H9 (cell line): Measurements from ENCODE around the gene ISOC1. TPM values are rescaled to one million over a fixed set of nuclear protein-coding genes. Genes with fewer than 3 reads are reported as not detected.

Source experiments
- DNase-seq: peaks from one replicate; pipeline ENCODE4 v3.0.0-alpha.2; 2017
- H2AFZ ChIP-seq: one replicate; pipeline ENCODE4 v1.6.1; 2013; ENCODE audit warnings: mild to moderate bottlenecking, low read length, control low read depth, moderate library complexity
- H2AK5ac ChIP-seq: 2 replicates; pipeline ENCODE4 v1.6.1; 2013; ENCODE audit warnings: low read length, control low read depth, mixed read lengths; ENCODE audit not compliant: insufficient read length
- H2BK120ac ChIP-seq: one replicate; pipeline ENCODE4 v1.6.1; 2013; ENCODE audit warnings: low read depth, mild to moderate bottlenecking, low read length, control low read depth, inconsistent platforms; ENCODE audit not compliant: poor library complexity, severe bottlenecking
- H2BK12ac ChIP-seq: 2 replicates; pipeline ENCODE4 v1.6.1; 2013; ENCODE audit warnings: low read length, control low read depth, mixed read lengths, low read depth; ENCODE audit not compliant: insufficient read length
- H2BK15ac ChIP-seq: 2 replicates; pipeline ENCODE4 v1.6.1; 2013; ENCODE audit warnings: low read depth, low read length, control low read depth
- H2BK20ac ChIP-seq: one replicate; pipeline ENCODE4 v1.6.1; 2013; ENCODE audit warnings: low read depth, mild to moderate bottlenecking, low read length, control low read depth, inconsistent platforms; ENCODE audit not compliant: poor library complexity, severe bottlenecking
- H2BK5ac ChIP-seq: 2 replicates; pipeline ENCODE4 v1.6.1; 2013; ENCODE audit warnings: low read length, control low read depth, mixed read lengths; ENCODE audit not compliant: insufficient read length
- H3K14ac ChIP-seq: 2 replicates; pipeline ENCODE4 v1.6.1; 2013; ENCODE audit warnings: low read length, control low read depth; ENCODE audit not compliant: insufficient read depth
- H3K18ac ChIP-seq: 2 replicates; pipeline ENCODE4 v1.6.1; 2013; ENCODE audit warnings: low read depth, mild to moderate bottlenecking, mixed read lengths, low read length, control low read depth; ENCODE audit not compliant: insufficient read length
- H3K23ac ChIP-seq: 2 replicates; pipeline ENCODE4 v1.6.1; 2013; ENCODE audit warnings: low read length, control low read depth, mixed read lengths, low read depth; ENCODE audit not compliant: insufficient read length
- H3K23me2 ChIP-seq: 2 replicates; pipeline ENCODE4 v1.6.1; 2013; ENCODE audit warnings: low read depth, mild to moderate bottlenecking, mixed read lengths, low read length, control low read depth; ENCODE audit not compliant: insufficient read length, poor library complexity, severe bottlenecking
- H3K27ac ChIP-seq: 2 replicates; pipeline ENCODE4 v1.5.1; 2013; ENCODE audit warnings: low read length, control low read depth, mixed read lengths, low read depth; ENCODE audit not compliant: insufficient read length
- H3K27me3 ChIP-seq: 2 replicates; pipeline ENCODE4 v1.6.1; 2013; ENCODE audit warnings: low read length, control low read depth, inconsistent platforms; ENCODE audit not compliant: insufficient read depth
- H3K4ac ChIP-seq: 2 replicates; pipeline ENCODE4 v1.6.1; 2013; ENCODE audit warnings: low read depth, mild to moderate bottlenecking, control low read depth, inconsistent platforms, low read length, moderate library complexity
- H3K4me1 ChIP-seq: 2 replicates; pipeline ENCODE4 v1.6.1; 2013; ENCODE audit warnings: low read length, control low read depth, inconsistent platforms; ENCODE audit not compliant: insufficient read depth
- H3K4me2 ChIP-seq: 2 replicates; pipeline ENCODE4 v1.6.1; 2013; ENCODE audit warnings: low read length, control low read depth, mixed read lengths; ENCODE audit not compliant: insufficient read length, insufficient read depth
- H3K56ac ChIP-seq: 2 replicates; pipeline ENCODE4 v1.6.1; 2013; ENCODE audit warnings: low read depth, mild to moderate bottlenecking, mixed read lengths, low read length, control low read depth; ENCODE audit not compliant: insufficient read length
- H3K79me1 ChIP-seq: 2 replicates; pipeline ENCODE4 v1.6.1; 2013; ENCODE audit warnings: low read depth, mild to moderate bottlenecking, moderate library complexity, low read length, control low read depth, inconsistent platforms; ENCODE audit not compliant: insufficient read depth, poor library complexity, severe bottlenecking
- H3K79me2 ChIP-seq: 2 replicates; pipeline ENCODE4 v1.6.1; 2013; ENCODE audit warnings: low read length, control low read depth, inconsistent platforms; ENCODE audit not compliant: insufficient read depth
- H3K9ac ChIP-seq: 2 replicates; pipeline ENCODE4 v1.6.1; 2013; ENCODE audit warnings: low read length, control low read depth, mixed read lengths; ENCODE audit not compliant: insufficient read length; ENCODE audit errors: extremely low read depth
- H3K9me3 ChIP-seq: one replicate; pipeline ENCODE4 v1.6.1; 2013; ENCODE audit warnings: low read depth, low read length, inconsistent platforms; ENCODE audit not compliant: control insufficient read depth
- H3T11ph ChIP-seq: one replicate; pipeline ENCODE4 v1.6.1; 2013; ENCODE audit warnings: mild to moderate bottlenecking, low read length, control low read depth, inconsistent platforms
- H4K20me1 ChIP-seq: one replicate; pipeline ENCODE4 v1.6.1; 2013; ENCODE audit not compliant: control insufficient read depth, insufficient read length, insufficient read depth
- H4K5ac ChIP-seq: 2 replicates; pipeline ENCODE4 v1.6.1; 2013; ENCODE audit warnings: low read depth, mild to moderate bottlenecking, mixed read lengths, low read length, control low read depth; ENCODE audit not compliant: insufficient read length
- H4K8ac ChIP-seq: replicated peaks from 2 replicates; pipeline ENCODE4 v1.6.1; 2013; ENCODE audit warnings: low read length, control low read depth, mixed read lengths, low read depth; ENCODE audit not compliant: insufficient read length
- H4K91ac ChIP-seq: 2 replicates; pipeline ENCODE4 v1.6.1; 2013; ENCODE audit warnings: low read depth, mild to moderate bottlenecking, moderate library complexity, mixed read lengths, low read length, control low read depth; ENCODE audit not compliant: insufficient read length
- H3K27ac Mint-ChIP-seq, 3 experiments: 2 replicates in 2 of 3; 3 replicates in 1 of 3; pipeline ENCODE4 v1.8.0; 2020 to 2021; ENCODE audit warnings: mixed read lengths in 3 of 3, mild to moderate bottlenecking in 1 of 3, moderate library complexity in 1 of 3
- H3K27me3 Mint-ChIP-seq: 2 replicates; pipeline ENCODE4 v1.8.0; 2021; ENCODE audit warnings: low read depth, mild to moderate bottlenecking, moderate library complexity, mixed read lengths
- H3K36me3 Mint-ChIP-seq, 3 experiments: 2 replicates in 2 of 3; 3 replicates in 1 of 3; pipeline ENCODE4 v1.8.0; 2020 to 2021; ENCODE audit warnings: low read depth in 3 of 3, mixed read lengths in 3 of 3; ENCODE audit not compliant: insufficient read depth in 1 of 3
- H3K4me1 Mint-ChIP-seq, 2 experiments: 2 replicates each; pipeline ENCODE4 v1.8.0; 2020; ENCODE audit warnings: mixed read lengths in 2 of 2
- H3K4me3 Mint-ChIP-seq, 2 experiments: 2 replicates in 1 of 2; 3 replicates in 1 of 2; pipeline ENCODE4 v1.8.0; 2020 to 2021; ENCODE audit warnings: mild to moderate bottlenecking in 2 of 2, mixed read lengths in 2 of 2, moderate library complexity in 1 of 2
- H3K9me3 Mint-ChIP-seq, 2 experiments: 2 replicates in 1 of 2; 3 replicates in 1 of 2; pipeline ENCODE4 v1.8.0; 2020; ENCODE audit warnings: mild to moderate bottlenecking in 2 of 2, mixed read lengths in 2 of 2, moderate library complexity in 1 of 2
- WGBS: extraction: QIAGEN DNeasy Blood & Tissue Kit; methylation state at CpG from one replicate; pipeline ENCODE4 v1.1.7; 2013; ENCODE audit warnings: missing lambda C conversion rate, low lambda C conversion rate, mixed read lengths; ENCODE audit not compliant: insufficient read length; ENCODE audit errors: extremely low coverage; 5-methylcytosine and 5-hydroxymethylcytosine counted together
- total RNA-seq: library from RNA; stranded (reverse); gene quantifications from 2 replicates; pipeline ENCODE4 v1.2.1, GENCODE V29; 2021
- TF ChIP-seq, protein P1 (sequence below): fragments of 200-600 bp; sonication (generic); conservative IDR thresholded peaks from 3 replicates; pipeline ENCODE4 v1.8.0; 2021; ENCODE audit warnings: antibody characterized with exemption, mild to moderate bottlenecking

ISOC1 gene
- total RNA-seq, 1 experiment from 2014 or later, result 23.0 TPM

DNA sequence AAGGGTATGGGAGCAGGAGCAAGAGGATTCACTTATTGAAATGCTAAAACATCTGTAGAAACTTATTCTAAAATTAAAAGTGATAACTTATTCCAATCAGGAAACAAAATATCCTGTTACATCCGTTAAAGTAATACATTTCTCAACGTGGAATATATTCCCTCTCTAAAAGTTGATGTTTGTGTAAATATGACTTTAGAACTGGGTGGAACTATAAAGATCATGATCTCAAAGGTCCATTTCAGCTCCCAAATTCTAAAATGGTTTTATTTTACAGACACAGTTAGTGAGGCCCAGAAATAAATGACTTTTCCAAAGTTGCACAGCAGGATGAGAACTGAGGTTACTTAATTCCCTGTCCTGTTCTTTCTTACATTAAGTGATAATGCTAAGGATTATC is 21.1 kb downstream of the ISOC1 start:
- Histone ChIP-seq H3K23me2 (no peaks in the 10 kb centered on the region), H3K79me2 (no peaks in the 10 kb centered on the region), H3K4me2 (no peak overlapping the region), H3T11ph (no peak overlapping the region), H3K27me3 (no peaks in the 10 kb centered on the region), H4K91ac (no peak overlapping the region), H2BK12ac (no peak overlapping the region), H3K56ac (no peak overlapping the region), H3K79me1 (no peaks in the 10 kb centered on the region), H3K27ac (no peak overlapping the region), H3K18ac (no peak overlapping the region), H4K8ac (no peak overlapping the region), H2BK5ac (no peak overlapping the region), H2BK20ac (no peak overlapping the region), H3K4ac (no peak overlapping the region), H2AFZ (no peak overlapping the region), H2AK5ac (no peak overlapping the region), H4K20me1 (no peaks in the 10 kb centered on the region), H4K5ac (no peak overlapping the region), H3K14ac (no peak overlapping the region), H2BK120ac (no peak overlapping the region), H3K9ac (no peak overlapping the region), H3K9me3 (no peaks in the 10 kb centered on the region), H2BK15ac (no peak overlapping the region), H3K4me1 (peaks cover 3% of the 10 kb centered on the region; the same call in 1 of the 2 replicates), H3K23ac (no peak overlapping the region)
- DNase-seq, result no peak
- TF ChIP-seq, protein P1, sequence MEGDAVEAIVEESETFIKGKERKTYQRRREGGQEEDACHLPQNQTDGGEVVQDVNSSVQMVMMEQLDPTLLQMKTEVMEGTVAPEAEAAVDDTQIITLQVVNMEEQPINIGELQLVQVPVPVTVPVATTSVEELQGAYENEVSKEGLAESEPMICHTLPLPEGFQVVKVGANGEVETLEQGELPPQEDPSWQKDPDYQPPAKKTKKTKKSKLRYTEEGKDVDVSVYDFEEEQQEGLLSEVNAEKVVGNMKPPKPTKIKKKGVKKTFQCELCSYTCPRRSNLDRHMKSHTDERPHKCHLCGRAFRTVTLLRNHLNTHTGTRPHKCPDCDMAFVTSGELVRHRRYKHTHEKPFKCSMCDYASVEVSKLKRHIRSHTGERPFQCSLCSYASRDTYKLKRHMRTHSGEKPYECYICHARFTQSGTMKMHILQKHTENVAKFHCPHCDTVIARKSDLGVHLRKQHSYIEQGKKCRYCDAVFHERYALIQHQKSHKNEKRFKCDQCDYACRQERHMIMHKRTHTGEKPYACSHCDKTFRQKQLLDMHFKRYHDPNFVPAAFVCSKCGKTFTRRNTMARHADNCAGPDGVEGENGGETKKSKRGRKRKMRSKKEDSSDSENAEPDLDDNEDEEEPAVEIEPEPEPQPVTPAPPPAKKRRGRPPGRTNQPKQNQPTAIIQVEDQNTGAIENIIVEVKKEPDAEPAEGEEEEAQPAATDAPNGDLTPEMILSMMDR, result no peak
- no CpG with 5 or more reads among the region's 2 CpGs for WGBS
- H3K4me1 Mint-ChIP-seq, result peaks cover 7 to 25% of the 10 kb centered on the region in 2 experiments
- H3K27ac Mint-ChIP-seq, result no peak overlapping the region
- no peak overlapping the region for H3K4me3 Mint-ChIP-seq
- no peaks in the 10 kb centered on the region for H3K27me3 Mint-ChIP-seq
- no peaks in the 10 kb centered on the region for H3K9me3 Mint-ChIP-seq
- 0 out of 7 replicates have a peak, but pooled peaks cover 0 to 3% (median 0%) of the 10 kb centered on the region in 3 experiments for H3K36me3 Mint-ChIP-seq
